Measurements from ENCODE around the gene SIDT1. TPM values are rescaled to one million over a fixed set of nuclear protein-coding genes. Genes with fewer than 3 reads are reported as not detected.

SIDT1 gene
- total and polyA plus RNA-seq, 2 donors (not counting 1 experiment from before 2014, with no cell fraction given): 53.2 to 84.4 TPM

DNA sequence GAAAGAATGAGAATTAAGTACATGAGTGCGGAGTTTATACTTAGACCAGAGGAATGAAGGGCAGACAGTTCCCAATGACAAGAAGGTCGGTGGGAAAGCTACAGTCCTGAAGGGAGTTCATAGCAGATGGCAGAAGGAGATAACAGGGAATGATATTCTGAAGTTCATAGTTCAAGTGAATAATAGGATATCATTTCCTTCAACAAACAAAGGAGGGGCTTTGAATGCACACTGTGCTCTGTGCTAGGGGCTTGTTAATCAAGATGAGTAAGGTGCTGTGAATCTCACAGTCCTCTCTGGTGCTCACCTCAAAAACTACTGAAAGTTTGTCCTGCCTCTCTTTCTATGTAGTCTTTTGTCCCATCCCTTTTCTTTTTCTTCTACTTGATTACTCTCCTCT is 41.9 kb downstream of the SIDT1 start:
- H3K4me1 Mint-ChIP-seq: peaks cover 4% of the 10 kb centered on the region
- intact Hi-C loops (cut with micrococcal nuclease): no loop called here
- H3K9me3 Mint-ChIP-seq (ENCODE audit: insufficient read depth): no peaks in the 10 kb centered on the region
- no peak overlapping the region for H3K4me2 ChIP-seq (replicated peaks; ENCODE audit: low read depth, low read length, poor library complexity, severe bottlenecking)
- no peak overlapping the region for H3K4me3 Mint-ChIP-seq
- no peak overlapping the region for H3K27ac Mint-ChIP-seq
- H3K36me3 ChIP-seq (replicated peaks in 1 of 2; ENCODE audit: control extremely low read depth in 1 of 2, control insufficient read depth in 1 of 2, extremely low read depth in 1 of 2, insufficient read depth in 2 of 2, low read length in 1 of 2): peaks cover 0 to 21% of the 10 kb centered on the region in 2 experiments
- DNase-seq (no peak), ATAC-seq (ENCODE audit: low read depth) (no peak)
- POLR2A ChIA-PET: interaction anchor here (0.7 kb wide), 1 partner anchor 59 kb away, joined by 3 read pairs; the partner anchor contains the start of gene SPICE1
- no peak overlapping the region for H2AFZ ChIP-seq (ENCODE audit: insufficient read depth, low read depth, low read length, poor library complexity, severe bottlenecking)
- H3K9me3 ChIP-seq (ENCODE audit: control extremely low read depth in 1 of 3, control insufficient read depth in 2 of 3, insufficient read depth in 1 of 3, low read length in 2 of 3): no peaks in the 10 kb centered on the region
- H4K20me1 ChIP-seq (ENCODE audit: control insufficient read depth, insufficient read depth, low read length, poor library complexity, severe bottlenecking): no peaks in the 10 kb centered on the region
- H3K27me3 Mint-ChIP-seq: no peaks in the 10 kb centered on the region
- no peak overlapping the region for H3K27ac ChIP-seq (ENCODE audit: low read length in 2 of 2)
- no peaks in the 10 kb centered on the region for H3K79me2 ChIP-seq (ENCODE audit: control insufficient read depth, insufficient read depth, low read length)
- TF ChIP-seq EZH2 (IDR thresholded peaks at IDR 0.05; ENCODE audit: borderline replicate concordance, insufficient read depth, low read depth, low read length, poor library complexity, severe bottlenecking): no peak
- TF ChIP-seq CTCF (IDR thresholded peaks at IDR 0.05): no peak
- CTCF ChIA-PET: interaction anchor here (8.7 kb wide), 1 partner anchor 79 kb away, joined by 238 read pairs; no protein-coding TSS in a partner anchor
- H3K4me3 ChIP-seq (ENCODE audit: control extremely low read depth in 1 of 5, extremely low read depth in 1 of 5, insufficient read depth in 1 of 5, low read depth in 2 of 5, low read length in 4 of 5): no peak overlapping the region
- no peak overlapping the region for H3K9ac ChIP-seq (ENCODE audit: low read length)
- no peaks in the 10 kb centered on the region for H3K27me3 ChIP-seq (replicated peaks in 1 of 4; ENCODE audit: control extremely low read depth in 1 of 4, control insufficient read depth in 3 of 4, insufficient read depth in 4 of 4, low read length in 3 of 4)
- WGBS (ENCODE audit: insufficient coverage): 83% methylated on average over 2 of the region's 2 CpGs
- H3K4me1 ChIP-seq (ENCODE audit: control insufficient read depth in 2 of 2, insufficient read depth in 2 of 2, low read length in 2 of 2): peaks cover 2 to 3% of the 10 kb centered on the region in 2 donors

DNA sequence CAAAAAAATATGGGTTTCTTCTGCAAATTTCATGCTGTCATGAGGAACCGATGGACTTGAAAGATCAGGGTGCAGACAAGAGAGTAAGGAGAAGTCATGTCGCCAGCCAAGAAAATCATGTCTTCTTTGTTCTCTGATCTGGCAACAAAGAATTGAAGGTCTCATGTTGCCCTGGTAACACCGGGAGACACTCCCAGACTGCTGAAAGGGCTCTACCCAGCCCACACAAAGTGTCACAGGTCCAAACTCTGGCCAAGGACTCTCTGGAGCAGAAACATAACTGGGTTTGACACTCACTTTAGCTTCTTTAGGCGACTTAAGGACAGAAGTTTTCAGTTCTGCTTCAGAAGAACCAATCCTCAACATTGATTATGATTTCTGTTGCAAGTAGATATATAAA is 42.9 kb downstream of the SIDT1 start:
- intact Hi-C loops (cut with micrococcal nuclease): loop anchor here (5.0 kb wide), 2 partner anchors 43 to 438 kb away; partner anchors contain the start of gene SIDT1
- WGBS (ENCODE audit: insufficient coverage): 94% methylated on average over 3 of the region's 4 CpGs

More for the DNA sequence above, 42.9 kb downstream of the SIDT1 start:
- ChIA-PET POLR2A (interaction anchor here (0.7 kb wide), 1 partner anchor 60 kb away, joined by 3 read pairs; the partner anchor contains the start of gene SPICE1), CTCF (interaction anchor here (8.7 kb wide), 1 partner anchor 80 kb away, joined by 238 read pairs; no protein-coding TSS in a partner anchor)
- Histone ChIP-seq H3K9ac (ENCODE audit: low read length) (no peak overlapping the region), H3K4me2 (replicated peaks; ENCODE audit: low read depth, low read length, poor library complexity, severe bottlenecking) (no peak overlapping the region), H3K4me3 (ENCODE audit: control extremely low read depth in 1 of 5, extremely low read depth in 1 of 5, insufficient read depth in 1 of 5, low read depth in 2 of 5, low read length in 4 of 5) (no peak overlapping the region), H4K20me1 (ENCODE audit: control insufficient read depth, insufficient read depth, low read length, poor library complexity, severe bottlenecking) (no peaks in the 10 kb centered on the region), H3K36me3 (replicated peaks in 1 of 2; ENCODE audit: control extremely low read depth in 1 of 2, control insufficient read depth in 1 of 2, extremely low read depth in 1 of 2, insufficient read depth in 2 of 2, low read length in 1 of 2) (peaks cover 0 to 13% of the 10 kb centered on the region in 2 experiments), H3K27me3 (replicated peaks in 1 of 4; ENCODE audit: control extremely low read depth in 1 of 4, control insufficient read depth in 3 of 4, insufficient read depth in 4 of 4, low read length in 3 of 4) (no peaks in the 10 kb centered on the region), H3K27ac (ENCODE audit: low read length in 2 of 2) (peak overlapping the region in 1 of 2 donors; percentile 46), H3K4me1 (ENCODE audit: control insufficient read depth in 2 of 2, insufficient read depth in 2 of 2, low read length in 2 of 2) (peaks cover 2 to 3% of the 10 kb centered on the region in 2 donors), H3K79me2 (ENCODE audit: control insufficient read depth, insufficient read depth, low read length) (no peaks in the 10 kb centered on the region), H2AFZ (ENCODE audit: insufficient read depth, low read depth, low read length, poor library complexity, severe bottlenecking) (no peak overlapping the region), H3K9me3 (ENCODE audit: control extremely low read depth in 1 of 3, control insufficient read depth in 2 of 3, insufficient read depth in 1 of 3, low read length in 2 of 3) (no peaks in the 10 kb centered on the region)
- Mint-ChIP-seq H3K4me1 (peaks cover 4% of the 10 kb centered on the region), H3K4me3 (no peak overlapping the region), H3K27ac (no peak overlapping the region), H3K27me3 (no peaks in the 10 kb centered on the region), H3K9me3 (ENCODE audit: insufficient read depth) (no peaks in the 10 kb centered on the region)
- DNase-seq (no peak), ATAC-seq (ENCODE audit: low read depth) (no peak)
- TF ChIP-seq EZH2 (IDR thresholded peaks at IDR 0.05; ENCODE audit: borderline replicate concordance, insufficient read depth, low read depth, low read length, poor library complexity, severe bottlenecking): no peak
- TF ChIP-seq CTCF (IDR thresholded peaks at IDR 0.05): no peak
